Activated CD4-positive, alpha-beta memory T cell treated with anti-CD3 and anti-CD28 coated beads, Interleukin-2, amount 10 ng/mL, durations not matched to agents 7 days and 5 days (primary cell): ENCODE data around the gene RBP7. TPM values are rescaled to one million over a fixed set of nuclear protein-coding genes. Genes with fewer than 3 reads are reported as not detected.
A peak's percentile ranks its signal among the peaks of the same experiment; 100 is the strongest.
"Not testable (repeated sequence)": the region's sequence is repeated elsewhere in the genome, so short reads cannot be mapped to it uniquely, and the experiment has no call there.

ENCODE experiments used
- CTCF ChIA-PET: fragments of 350-600 bp; sonication (Branson Sonifier 250); formaldehyde crosslinking; loops from one replicate; lab custom pipeline; 2021; ENCODE audit warnings: antibody characterized with exemption, inconsistent platforms; lab: Charles Lee
- POLR2A ChIA-PET: fragments of 350-600 bp; sonication (Branson Sonifier 250); formaldehyde crosslinking; loops from one replicate; lab custom pipeline; 2021; ENCODE audit warnings: antibody characterized with exemption; lab: Charles Lee
- DNase-seq: peaks from one replicate; pipeline ENCODE4 v3.0.0-alpha.2; 2020
- H3K27ac Mint-ChIP-seq: one replicate; pipeline ENCODE4 v1.8.0; 2021; ENCODE audit warnings: mild to moderate bottlenecking, mixed read lengths
- H3K27me3 Mint-ChIP-seq: one replicate; pipeline ENCODE4 v1.8.0; 2021; ENCODE audit warnings: mixed read lengths
- H3K36me3 Mint-ChIP-seq: one replicate; pipeline ENCODE4 v1.8.0; 2021; ENCODE audit warnings: low read depth, mixed read lengths
- H3K4me1 Mint-ChIP-seq: one replicate; pipeline ENCODE4 v1.8.0; 2021; ENCODE audit warnings: mixed read lengths
- H3K4me3 Mint-ChIP-seq: one replicate; pipeline ENCODE4 v1.8.0; 2021; ENCODE audit warnings: mild to moderate bottlenecking, mixed read lengths
- H3K9me3 Mint-ChIP-seq: one replicate; pipeline ENCODE4 v1.8.0; 2021; ENCODE audit warnings: mixed read lengths
- total RNA-seq, 2 experiments: library from RNA; stranded (reverse); gene quantifications; one replicate each; pipeline ENCODE4 v1.2.3, GENCODE V29; 2021

RBP7 gene
- not detected for total RNA-seq

DNA sequence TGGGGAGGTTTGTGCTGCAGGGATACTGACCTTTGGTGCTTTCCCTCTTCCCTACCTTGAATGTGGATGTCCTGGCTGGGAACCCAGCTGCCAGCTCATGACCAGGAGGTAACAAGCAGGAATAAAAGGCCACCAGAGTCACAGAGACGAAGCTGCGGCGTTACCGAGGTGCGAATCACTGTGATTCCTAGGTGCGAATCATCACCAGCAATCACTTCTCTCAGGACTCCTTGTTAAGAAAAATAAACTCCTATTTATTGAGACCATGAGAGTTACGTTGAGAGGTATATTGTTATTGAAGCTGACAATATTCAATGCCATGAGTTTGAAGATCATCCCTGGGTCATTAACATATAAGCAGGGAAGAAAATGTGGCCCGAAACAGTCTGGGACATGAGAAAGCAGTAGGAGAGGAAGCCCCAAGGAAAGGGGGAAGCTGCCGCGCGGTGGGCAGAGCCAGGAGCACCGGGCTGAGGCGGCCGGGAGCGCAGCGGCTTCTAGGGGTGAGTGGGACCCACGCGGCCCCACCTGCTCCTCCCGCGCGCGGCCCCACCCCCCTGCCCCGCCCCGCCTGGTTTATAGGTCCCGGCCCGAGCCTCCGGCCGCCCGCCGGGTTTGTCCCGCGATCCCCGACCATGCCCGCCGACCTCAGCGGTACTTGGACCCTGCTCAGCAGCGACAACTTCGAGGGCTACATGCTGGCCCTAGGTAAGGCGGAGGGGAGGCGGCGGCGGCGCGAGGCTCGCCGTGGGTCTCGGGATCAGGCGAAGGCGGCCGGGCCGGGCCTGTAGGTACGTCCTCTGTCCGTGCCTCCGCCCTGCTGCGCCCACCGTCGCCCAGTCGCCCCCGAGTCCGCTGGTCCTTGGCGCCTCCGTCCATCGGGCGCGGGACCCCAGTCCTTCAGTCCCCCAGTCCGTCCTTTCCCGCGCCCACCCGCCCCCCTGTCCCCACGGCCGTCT lies at the start of gene RBP7:
Gene RBP7 (plus strand): TSS at position 605 of the 959 bp plus-strand sequence. CDS start 31 bp downstream, at position 636.
- POLR2A ChIA-PET = no interaction called here
- peaks cover 2% of the 10 kb centered on the region for H3K9me3 Mint-ChIP-seq
- DNase-seq = no peak
- H3K27ac Mint-ChIP-seq = no peak within 1 kb of the TSS
- peak within 1 kb of the TSS; percentile 61 for H3K4me3 Mint-ChIP-seq
- H3K27me3 Mint-ChIP-seq = peaks cover 36% of the 10 kb centered on the region
- peaks cover 12% of the 10 kb centered on the region for H3K4me1 Mint-ChIP-seq
- CTCF ChIA-PET = interaction anchor here (0.5 kb wide), 1 partner anchor 949 kb away, joined by 3 read pairs; no protein-coding TSS in a partner anchor
- no peaks in the 10 kb centered on the region for H3K36me3 Mint-ChIP-seq

DNA sequence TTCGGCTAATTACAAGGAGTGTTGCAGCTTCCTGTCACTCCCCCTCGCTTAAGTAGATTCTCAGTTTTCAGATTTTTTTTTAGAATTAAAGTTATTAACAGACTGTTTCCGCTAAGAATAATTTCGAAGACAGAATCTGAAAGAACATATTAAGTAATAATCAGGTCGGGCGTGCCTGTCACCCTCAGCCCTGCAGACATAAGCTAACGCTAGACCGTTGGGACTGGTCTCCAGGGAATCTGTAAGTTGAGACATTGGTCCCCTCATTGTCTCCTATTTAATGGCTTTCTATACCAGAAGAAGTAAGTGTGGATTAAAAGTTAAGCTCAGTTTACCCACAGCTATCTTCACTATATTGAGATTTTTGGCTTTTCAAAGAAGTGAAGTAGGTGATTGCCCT lies 39.3 kb upstream of the RBP7 start:
- Mint-ChIP-seq H3K27me3 (no peaks in the 10 kb centered on the region), H3K4me3 (no peak overlapping the region), H3K4me1 (no peaks in the 10 kb centered on the region), H3K9me3 (no peaks in the 10 kb centered on the region), H3K27ac (no peak overlapping the region), H3K36me3 (no peaks in the 10 kb centered on the region)
- DNase-seq = no peak
- ChIA-PET POLR2A (interaction anchor here (1.0 kb wide), 1 partner anchor 14 kb away, joined by 3 read pairs; the partner anchor contains the start of genes LZIC and NMNAT1), CTCF (no interaction called here)

DNA sequence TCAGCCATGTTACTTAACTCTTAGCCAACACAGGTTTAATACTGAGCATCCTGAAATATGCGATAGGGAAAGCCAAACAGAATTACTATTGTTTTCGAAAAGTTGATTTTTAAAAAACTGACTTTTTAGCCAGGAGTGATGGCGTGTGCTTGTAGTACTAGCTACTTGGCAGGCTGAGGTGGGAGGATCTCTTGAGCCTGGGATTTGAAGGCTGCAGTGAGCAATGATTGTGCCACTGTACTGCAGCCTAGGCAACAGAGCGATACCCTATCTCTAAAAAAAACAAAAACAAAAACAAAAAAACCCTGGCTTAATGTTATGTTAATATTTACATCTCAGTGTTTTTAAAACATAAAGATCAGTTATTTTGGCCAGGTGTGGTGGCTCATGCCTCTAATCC lies 37.0 kb upstream of the RBP7 start:
- Mint-ChIP-seq H3K4me1 (no peaks in the 10 kb centered on the region), H3K27me3 (no peaks in the 10 kb centered on the region), H3K9me3 (no peaks in the 10 kb centered on the region), H3K27ac (no peak overlapping the region), H3K36me3 (no peaks in the 10 kb centered on the region), H3K4me3 (no peak overlapping the region)
- ChIA-PET CTCF (interaction anchor here (2.9 kb wide), 1 partner anchor 9 kb away, joined by 12 read pairs; no protein-coding TSS in a partner anchor), POLR2A (no interaction called here)
- no peak for DNase-seq

DNA sequence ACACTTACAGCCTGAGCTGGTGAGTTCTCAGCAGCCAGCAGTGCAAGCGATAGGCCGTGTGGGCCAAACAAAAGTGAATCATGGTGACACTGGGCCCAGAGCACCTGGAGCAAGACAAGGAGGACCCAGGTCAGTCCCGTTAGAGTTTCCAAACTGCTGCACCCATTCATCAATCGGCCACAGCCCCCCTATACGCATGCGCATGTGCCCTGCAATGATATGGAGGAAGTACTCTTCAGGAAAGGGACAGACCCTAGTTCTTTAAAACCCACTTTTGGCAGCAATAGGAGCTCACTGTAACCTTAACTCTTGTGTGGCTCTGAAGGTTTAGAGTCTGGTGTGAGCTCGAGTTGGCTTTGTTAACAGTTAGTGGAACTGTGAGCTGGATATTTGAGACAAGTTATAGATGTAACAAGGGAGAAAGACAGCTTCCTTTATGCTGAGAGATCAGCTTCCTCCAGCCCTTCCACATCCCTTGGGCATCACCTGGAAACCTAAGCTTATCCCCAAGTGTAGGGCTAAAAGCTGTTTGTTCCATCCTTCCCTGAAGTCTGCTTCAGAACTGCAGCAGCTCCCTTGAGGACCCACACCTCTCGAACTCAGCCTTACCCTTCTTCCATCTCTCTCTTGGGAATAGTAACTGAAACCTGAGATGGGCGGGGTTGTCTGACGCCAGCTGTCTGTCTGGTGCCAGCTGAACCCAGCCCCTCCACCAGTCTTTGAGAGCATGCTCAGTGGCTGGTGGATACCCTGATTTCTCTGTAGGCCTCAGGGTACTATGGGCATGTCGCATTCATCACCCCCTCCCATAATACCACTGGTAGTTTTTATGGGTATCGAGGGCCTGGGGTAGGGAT lies 36.1 kb upstream of the RBP7 start:
- ChIA-PET CTCF (interaction anchor here (2.9 kb wide), 1 partner anchor 10 kb away, joined by 12 read pairs; no protein-coding TSS in a partner anchor), POLR2A (interaction anchor here (0.7 kb wide), 1 partner anchor 17 kb away, joined by 3 read pairs; the partner anchor contains the start of gene NMNAT1)
- Mint-ChIP-seq H3K36me3 (no peaks in the 10 kb centered on the region), H3K9me3 (no peaks in the 10 kb centered on the region), H3K27me3 (no peaks in the 10 kb centered on the region), H3K27ac (no peak overlapping the region), H3K4me3 (no peak overlapping the region), H3K4me1 (no peaks in the 10 kb centered on the region)
- DNase-seq = no peak

DNA sequence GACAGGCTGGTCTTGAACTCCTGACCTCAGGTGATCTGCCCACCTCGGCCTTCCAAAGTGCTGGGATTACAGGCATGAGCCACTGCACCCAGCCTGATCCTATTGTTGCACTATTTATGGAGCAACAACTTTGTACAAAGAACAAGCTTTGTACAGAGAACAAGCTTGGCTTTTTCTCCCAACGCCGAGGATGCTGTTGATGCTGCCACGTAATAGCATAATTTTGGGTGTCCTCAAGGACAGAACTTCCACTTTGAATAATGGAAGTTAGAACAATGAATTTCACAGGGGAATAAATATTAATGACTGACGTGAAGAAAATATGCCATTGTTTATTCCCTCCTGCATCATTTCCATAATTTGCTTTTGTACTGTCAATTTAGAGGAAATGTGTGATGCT lies 12.8 kb upstream of the RBP7 start:
- CTCF ChIA-PET = interaction anchor here (1.5 kb wide), 1 partner anchor 198 kb away, joined by 3 read pairs; no protein-coding TSS in a partner anchor
- Mint-ChIP-seq H3K27ac (no peak overlapping the region), H3K4me3 (no peak overlapping the region), H3K9me3 (no peaks in the 10 kb centered on the region), H3K27me3 (no peaks in the 10 kb centered on the region), H3K36me3 (peaks cover 5% of the 10 kb centered on the region), H3K4me1 (no peaks in the 10 kb centered on the region)
- DNase-seq = no peak
- POLR2A ChIA-PET = no interaction called here

DNA sequence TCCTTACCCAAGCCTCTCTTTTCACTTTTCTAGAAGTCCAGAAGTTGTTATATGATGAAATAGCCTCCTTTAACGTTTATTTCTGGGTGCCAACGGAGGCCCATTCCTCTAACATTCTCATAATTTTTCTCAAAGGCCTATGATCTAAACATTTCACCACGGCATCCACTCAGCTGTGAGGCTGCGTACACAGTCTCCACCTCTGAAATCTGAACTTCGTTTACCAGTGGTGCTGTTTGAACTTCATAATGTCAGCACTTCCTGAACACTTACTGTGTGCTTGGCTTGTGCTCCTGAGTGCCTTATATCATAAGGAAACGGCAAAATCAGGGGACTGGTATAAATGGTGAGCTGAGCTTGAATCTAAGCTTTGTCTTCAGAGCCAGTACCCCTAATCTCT lies 12.0 kb upstream of the RBP7 start:
- ChIA-PET POLR2A (no interaction called here), CTCF (interaction anchor here (1.5 kb wide), 1 partner anchor 199 kb away, joined by 3 read pairs; no protein-coding TSS in a partner anchor)
- Mint-ChIP-seq H3K9me3 (no peaks in the 10 kb centered on the region), H3K27me3 (no peaks in the 10 kb centered on the region), H3K27ac (no peak overlapping the region), H3K4me1 (no peaks in the 10 kb centered on the region), H3K4me3 (no peak overlapping the region), H3K36me3 (peaks cover 5% of the 10 kb centered on the region)
- DNase-seq = no peak

DNA sequence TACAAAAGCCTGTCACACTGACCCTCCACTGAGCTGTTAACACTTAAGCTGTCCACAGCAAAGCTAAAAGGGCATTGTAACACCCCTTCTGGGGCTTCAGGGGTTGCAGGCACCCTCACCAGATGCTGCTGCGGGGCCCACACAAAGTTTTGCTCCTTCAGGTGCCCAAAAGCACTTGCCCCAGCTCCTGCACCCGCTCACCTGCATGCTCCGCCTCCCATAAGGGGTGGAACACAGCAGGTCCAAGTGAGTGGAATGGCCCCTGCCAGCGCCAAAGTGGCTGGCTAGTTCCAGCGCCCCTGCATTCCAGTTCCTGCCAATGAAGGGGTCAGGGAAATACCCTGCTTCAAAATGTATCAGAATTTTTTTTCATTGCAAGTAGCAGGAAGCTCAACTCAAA lies 7.3 kb upstream of the RBP7 start:
- Mint-ChIP-seq H3K9me3 (no peaks in the 10 kb centered on the region), H3K27ac (no peak overlapping the region), H3K4me1 (peaks cover 5% of the 10 kb centered on the region), H3K27me3 (peaks cover 9% of the 10 kb centered on the region), H3K4me3 (no peak overlapping the region), H3K36me3 (no peaks in the 10 kb centered on the region)
- CTCF ChIA-PET = no interaction called here
- DNase-seq = no peak
- POLR2A ChIA-PET = no interaction called here

DNA sequence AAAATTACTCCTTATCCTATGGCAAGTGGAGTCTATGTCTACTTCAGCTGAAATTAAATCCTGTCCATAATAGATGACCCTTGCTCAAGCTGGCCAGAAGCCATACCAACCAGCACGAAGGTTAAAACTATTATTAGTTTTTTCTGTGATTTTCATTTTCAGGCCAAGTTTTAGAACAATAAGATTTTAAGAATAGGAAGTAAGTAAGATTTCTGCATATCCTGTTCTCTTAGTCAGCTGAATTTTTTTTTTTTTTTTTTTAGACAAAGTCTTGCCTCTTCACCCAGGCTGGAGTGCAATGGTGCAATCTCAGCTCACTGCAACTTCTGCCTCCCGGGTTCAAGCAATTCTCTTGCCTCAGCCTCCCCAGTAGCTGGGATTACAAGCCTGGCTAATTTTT lies 6.1 kb upstream of the RBP7 start:
- Mint-ChIP-seq H3K4me3 (no peak overlapping the region), H3K27me3 (peaks cover 9% of the 10 kb centered on the region), H3K9me3 (no peaks in the 10 kb centered on the region), H3K27ac (no peak overlapping the region), H3K4me1 (peaks cover 5% of the 10 kb centered on the region), H3K36me3 (no peaks in the 10 kb centered on the region)
- ChIA-PET CTCF (interaction anchor here (1.1 kb wide), 1 partner anchor 40 kb away, joined by 4 read pairs; no protein-coding TSS in a partner anchor), POLR2A (no interaction called here)
- no peak for DNase-seq

DNA sequence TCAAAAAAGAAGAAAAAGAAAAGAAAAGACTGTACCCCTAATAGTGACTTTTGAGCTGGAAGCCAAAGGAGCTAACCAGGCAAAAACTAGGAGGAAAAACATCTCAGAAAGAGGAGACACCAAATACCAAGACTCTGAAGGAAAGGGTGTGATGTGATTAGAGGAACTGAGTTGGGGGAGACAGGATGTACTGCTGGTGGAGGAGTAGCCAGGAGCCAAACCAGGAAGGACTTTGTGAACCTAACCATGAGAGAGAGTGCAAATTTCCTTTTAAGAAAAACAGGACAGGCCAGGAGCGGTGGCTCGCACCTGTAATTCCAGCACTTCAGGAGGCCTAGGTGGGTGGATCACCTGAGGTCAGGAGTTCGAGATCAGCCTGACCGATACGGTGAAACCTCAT lies 4.1 kb upstream of the RBP7 start:
- DNase-seq = no peak
- Mint-ChIP-seq H3K36me3 (no peaks in the 10 kb centered on the region), H3K27ac (no peak overlapping the region), H3K4me1 (peaks cover 11% of the 10 kb centered on the region), H3K9me3 (no peaks in the 10 kb centered on the region), H3K27me3 (peaks cover 17% of the 10 kb centered on the region), H3K4me3 (no peak overlapping the region)
- ChIA-PET POLR2A (no interaction called here), CTCF (no interaction called here)

DNA sequence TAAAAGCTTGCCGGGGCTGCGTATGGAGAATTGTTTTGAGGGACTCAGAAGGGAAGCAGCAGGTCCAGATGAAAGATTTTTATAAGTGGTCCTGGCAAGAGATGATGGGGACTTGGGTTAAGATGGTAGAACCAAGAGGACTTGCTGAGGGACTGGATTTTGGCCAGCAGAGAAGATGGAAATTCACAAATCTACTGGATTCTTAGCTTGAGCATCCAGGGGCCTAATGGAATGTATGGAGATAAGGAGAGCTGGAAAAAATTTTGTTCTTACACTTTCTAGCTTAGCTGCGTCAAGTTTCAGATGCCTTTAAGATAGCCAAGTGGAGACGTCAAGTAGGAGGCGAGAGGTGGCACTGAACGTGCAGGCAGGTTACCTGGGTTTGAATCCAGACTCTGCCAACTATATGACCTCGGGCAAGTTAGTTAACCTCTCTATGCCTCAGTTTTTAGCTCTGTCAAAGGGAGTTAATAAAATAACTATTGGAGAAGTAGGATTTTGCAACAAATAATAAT lies 3.4 kb upstream of the RBP7 start:
- no peak overlapping the region for H3K27ac Mint-ChIP-seq
- H3K4me1 Mint-ChIP-seq = peaks cover 15% of the 10 kb centered on the region
- ChIA-PET CTCF (no interaction called here), POLR2A (no interaction called here)
- H3K4me3 Mint-ChIP-seq = no peak overlapping the region
- DNase-seq = no peak
- H3K36me3 Mint-ChIP-seq = no peaks in the 10 kb centered on the region
- H3K27me3 Mint-ChIP-seq = peaks cover 24% of the 10 kb centered on the region
- no peaks in the 10 kb centered on the region for H3K9me3 Mint-ChIP-seq

DNA sequence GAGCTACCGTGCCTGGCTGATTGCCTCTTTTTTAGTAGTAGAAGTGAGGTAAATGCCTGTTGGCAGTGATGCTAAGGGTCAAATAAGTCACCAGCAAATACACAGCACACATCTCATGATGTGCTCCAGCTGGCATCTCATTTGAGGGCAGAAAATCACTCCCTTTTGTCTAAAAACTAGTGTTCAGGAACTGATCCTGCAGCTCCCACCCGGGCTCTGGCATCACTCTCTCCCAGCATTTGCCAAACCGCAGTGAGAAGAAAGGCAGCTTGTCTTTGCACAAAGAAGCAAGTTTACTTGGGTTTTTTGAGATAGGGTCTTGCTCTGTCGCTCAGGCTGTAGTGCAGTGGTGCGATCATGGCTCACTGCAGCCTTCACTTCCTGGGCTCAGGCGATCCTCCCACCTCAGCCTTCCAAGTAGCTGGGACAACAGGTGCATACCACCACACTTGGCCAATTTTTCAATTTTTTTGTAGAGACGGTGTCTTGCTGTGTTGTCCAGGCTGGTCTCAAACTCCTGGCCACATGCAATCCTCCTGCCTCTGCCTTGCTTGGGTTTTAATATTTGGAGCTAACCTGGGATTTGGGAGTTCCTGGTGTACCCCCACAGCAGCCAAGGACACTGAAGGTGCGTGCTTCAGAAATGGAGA lies 4.1 kb downstream of the RBP7 start:
- POLR2A ChIA-PET = no interaction called here
- peaks cover 2% of the 10 kb centered on the region for H3K9me3 Mint-ChIP-seq

DNA sequence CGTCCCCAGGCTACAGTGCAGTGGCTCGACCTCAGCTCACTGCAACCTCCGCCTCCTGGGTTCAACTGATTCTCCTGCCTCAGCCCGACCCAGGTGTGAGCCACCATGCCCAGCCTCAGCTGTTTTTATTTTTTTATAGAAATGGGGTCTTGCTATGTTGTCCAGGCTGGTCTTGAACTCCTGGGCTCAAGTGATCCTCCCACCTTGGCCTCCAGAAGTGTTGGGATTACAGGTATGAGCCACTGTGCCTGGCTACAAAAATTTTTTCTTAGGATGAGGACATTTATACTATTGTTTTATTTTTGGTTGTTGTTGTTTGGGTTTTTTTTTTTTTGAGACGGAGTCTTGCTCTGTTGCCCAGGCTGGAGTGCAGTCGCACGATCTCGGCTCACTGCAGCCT lies 8.2 kb downstream of the RBP7 start:
- H3K4me3 Mint-ChIP-seq, H3K27ac Mint-ChIP-seq, H3K4me1 Mint-ChIP-seq, DNase-seq, H3K36me3 Mint-ChIP-seq, POLR2A ChIA-PET, H3K9me3 Mint-ChIP-seq, CTCF ChIA-PET: not testable (repeated sequence)
- peaks cover 11% of the 10 kb centered on the region for H3K27me3 Mint-ChIP-seq

More for the DNA sequence above, 4.1 kb downstream of the RBP7 start:
- no peak overlapping the region for H3K27ac Mint-ChIP-seq
- peaks cover 31% of the 10 kb centered on the region for H3K27me3 Mint-ChIP-seq
- no peak overlapping the region for H3K4me3 Mint-ChIP-seq
- CTCF ChIA-PET = no interaction called here
- H3K4me1 Mint-ChIP-seq = peaks cover 12% of the 10 kb centered on the region
- no peak for DNase-seq
- H3K36me3 Mint-ChIP-seq = no peaks in the 10 kb centered on the region
